Measurements from ENCODE around the gene ABRACL.
"Not testable (repeated sequence)": the region's sequence is repeated elsewhere in the genome, so short reads cannot be mapped to it uniquely, and the experiment has no call there.

ABRACL gene

DNA sequence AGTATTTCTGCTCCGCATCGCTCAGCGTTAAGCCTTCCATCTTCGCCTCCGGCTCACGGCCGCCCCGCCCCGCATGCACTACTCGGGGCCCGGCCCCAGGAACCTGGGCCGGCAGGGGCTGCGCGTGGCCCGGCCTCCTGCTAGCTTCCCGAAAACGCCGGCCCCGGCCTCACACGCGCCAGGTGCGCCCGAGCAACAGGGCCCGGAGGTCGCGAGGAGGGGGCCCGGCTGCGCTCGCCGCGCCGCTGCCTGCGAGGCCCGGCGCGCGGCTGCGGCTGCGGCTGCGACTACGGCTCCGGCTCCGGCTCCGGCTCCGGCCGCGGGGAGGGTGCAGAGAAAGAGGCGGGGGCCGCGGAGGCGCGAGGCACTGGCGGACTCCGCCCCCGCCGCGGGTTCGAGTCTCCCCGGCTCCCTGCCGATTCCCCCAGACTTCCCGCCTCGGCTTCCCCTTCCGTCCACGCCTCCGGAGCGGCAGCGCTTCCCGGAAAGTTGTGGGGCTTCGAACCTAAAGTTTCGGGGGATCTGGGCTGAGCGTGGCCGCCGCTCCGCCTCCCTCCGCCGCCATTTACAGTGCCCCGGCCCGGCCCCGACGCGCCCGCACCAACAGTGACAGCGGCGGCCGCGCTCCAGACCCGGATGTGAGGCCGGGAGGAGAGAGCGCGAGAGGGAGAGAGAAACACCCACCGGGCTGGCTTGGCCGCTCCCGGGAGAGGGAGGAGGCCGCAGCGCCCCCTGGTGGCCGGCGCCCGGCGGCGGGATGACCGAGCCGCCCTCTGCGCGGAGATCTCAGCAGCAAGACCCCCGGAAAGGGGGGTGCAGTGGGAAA, 40.7 kb upstream of the ABRACL start, which contains the start of gene REPS1:
Gene REPS1 (minus strand): TSS at position 611 of the 826 bp plus-strand sequence. CDS start 571 bp downstream, at position 40.
- TF ChIP-seq, protein P1, sequence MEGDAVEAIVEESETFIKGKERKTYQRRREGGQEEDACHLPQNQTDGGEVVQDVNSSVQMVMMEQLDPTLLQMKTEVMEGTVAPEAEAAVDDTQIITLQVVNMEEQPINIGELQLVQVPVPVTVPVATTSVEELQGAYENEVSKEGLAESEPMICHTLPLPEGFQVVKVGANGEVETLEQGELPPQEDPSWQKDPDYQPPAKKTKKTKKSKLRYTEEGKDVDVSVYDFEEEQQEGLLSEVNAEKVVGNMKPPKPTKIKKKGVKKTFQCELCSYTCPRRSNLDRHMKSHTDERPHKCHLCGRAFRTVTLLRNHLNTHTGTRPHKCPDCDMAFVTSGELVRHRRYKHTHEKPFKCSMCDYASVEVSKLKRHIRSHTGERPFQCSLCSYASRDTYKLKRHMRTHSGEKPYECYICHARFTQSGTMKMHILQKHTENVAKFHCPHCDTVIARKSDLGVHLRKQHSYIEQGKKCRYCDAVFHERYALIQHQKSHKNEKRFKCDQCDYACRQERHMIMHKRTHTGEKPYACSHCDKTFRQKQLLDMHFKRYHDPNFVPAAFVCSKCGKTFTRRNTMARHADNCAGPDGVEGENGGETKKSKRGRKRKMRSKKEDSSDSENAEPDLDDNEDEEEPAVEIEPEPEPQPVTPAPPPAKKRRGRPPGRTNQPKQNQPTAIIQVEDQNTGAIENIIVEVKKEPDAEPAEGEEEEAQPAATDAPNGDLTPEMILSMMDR (IDR thresholded peaks at IDR 0.05; ENCODE audit: extremely low read depth, missing control alignments), result peak; percentile 87
- DNase-seq (ENCODE audit: low spot score), result peak; percentile 97

DNA sequence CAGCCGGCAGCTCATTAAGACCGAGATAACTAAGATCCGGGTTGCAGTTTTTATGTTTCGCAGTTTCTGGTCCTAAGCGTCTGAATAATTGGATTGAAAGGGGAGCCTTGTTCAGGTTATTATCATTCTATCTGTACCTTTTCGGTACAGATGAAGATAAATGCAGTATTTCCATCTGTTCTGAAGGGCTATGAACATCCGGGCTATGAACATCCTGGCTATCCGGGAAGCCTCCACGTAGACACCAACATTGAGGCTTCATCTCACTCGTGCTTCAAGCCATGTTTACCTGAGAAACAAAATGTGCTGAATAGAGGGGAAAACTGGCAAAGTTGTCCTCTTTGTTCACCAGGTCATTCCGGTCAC, 40.1 kb upstream of the ABRACL start:
- TF ChIP-seq, protein P1 (IDR thresholded peaks at IDR 0.05; ENCODE audit: extremely low read depth, missing control alignments), result no peak

DNA sequence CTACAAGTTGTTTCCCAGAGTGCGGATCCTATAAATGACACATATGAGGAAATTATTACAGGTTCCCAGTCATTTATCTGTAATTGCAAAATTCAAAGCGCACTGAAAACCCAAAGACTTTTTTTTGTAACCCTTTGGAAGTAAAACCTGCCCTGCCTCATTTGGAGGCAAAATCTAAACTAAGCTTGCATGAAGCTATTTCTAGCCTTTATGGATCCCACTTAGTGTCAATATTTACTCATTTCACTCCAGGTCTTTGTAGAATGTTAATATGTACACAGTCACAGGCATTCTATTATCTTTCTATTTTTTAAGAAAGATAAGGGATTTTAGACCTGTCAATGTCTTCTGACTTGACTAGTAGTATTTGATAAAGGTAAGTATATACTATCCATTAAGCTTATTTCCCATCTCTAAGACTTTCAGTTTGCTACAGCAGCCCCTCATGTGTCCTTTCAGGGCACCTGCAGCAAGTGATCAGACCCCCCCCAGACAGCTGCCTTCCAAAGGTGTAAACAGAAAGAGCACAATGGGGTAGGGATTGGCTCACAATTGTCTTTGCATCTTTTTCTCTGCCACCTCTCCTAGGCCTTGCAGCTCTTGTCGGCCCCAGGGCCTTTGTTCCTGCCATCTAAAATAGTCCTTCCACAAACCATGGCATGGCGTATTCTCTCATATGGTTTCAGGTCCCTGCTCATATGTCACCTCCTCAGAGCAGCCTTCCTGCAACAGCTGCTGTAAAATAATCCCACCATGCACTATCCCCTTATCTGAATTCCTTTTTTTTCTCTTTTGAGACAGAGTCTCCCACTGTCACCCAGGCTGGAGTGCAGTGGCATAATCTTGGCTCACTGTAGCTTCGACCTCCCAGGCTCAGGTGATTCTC, 39.2 kb upstream of the ABRACL start:
- DNase-seq (ENCODE audit: low spot score), result no peak
- TF ChIP-seq, protein P1 (IDR thresholded peaks at IDR 0.05; ENCODE audit: extremely low read depth, missing control alignments), result no peak

More for the DNA sequence above, 40.1 kb upstream of the ABRACL start:
- no peak for DNase-seq (ENCODE audit: low spot score)

DNA sequence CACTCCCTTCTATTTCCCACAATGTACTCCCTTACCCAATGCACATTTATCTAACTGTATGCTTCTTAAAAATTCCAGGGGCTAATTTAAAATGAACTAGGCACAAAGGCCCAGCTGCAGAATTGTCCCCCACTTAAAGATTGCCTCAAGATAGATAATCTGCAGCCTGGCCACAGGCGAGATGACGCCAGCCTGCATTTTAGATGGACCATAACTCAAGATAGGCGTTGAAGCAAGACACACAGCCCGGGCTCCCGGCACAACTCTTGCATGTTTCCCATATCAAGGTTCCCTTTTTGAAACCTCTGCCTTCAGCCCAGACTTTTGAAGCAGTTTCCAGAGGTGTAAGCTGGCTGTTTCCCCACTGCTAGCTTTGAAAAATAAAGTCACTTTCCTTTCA, 37.3 kb upstream of the ABRACL start:
- TF ChIP-seq, protein P1 (IDR thresholded peaks at IDR 0.05; ENCODE audit: extremely low read depth, missing control alignments), result no peak
- no peak for DNase-seq (ENCODE audit: low spot score)

DNA sequence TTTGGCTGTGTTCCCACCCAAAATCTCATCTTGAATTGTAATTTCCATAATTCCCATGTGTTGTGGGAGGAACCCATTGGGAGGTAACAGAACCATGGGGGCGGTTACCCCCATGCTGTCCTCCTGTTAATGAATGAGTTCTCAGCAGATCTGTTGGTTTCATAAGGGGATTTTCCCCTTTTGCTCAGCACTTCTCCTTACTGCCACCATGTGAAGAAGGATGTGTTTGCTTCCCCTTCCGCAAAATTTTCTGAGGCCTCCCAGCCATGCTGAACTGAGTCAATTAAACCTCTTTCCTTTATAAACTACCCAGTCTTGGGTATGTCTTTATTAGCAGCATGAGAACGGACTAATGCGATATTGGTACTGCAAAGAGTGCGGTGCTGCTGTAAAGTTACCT, 35.6 kb upstream of the ABRACL start:
- DNase-seq (ENCODE audit: low spot score), result not testable (repeated sequence)

DNA sequence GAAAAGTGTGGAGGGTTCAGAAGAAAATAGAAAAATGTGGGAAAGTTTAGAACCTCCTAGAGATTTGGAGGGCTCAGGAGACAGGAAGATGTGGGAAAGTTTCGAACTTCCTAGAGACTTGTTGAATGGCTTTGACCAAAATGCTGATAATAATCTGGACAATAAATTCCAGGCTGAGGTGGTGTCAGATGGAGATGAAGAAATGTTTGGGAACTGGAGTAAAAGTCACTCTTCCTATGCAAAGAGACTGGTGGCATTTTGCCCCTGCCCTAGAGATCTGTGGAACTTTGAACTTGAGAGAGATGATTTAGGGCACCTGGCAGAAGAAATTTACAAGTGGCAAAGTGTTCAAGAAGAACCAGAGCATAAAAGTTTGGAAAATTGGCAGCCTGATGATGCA, 35.1 kb upstream of the ABRACL start:
- not testable (repeated sequence) for DNase-seq (ENCODE audit: low spot score)

DNA sequence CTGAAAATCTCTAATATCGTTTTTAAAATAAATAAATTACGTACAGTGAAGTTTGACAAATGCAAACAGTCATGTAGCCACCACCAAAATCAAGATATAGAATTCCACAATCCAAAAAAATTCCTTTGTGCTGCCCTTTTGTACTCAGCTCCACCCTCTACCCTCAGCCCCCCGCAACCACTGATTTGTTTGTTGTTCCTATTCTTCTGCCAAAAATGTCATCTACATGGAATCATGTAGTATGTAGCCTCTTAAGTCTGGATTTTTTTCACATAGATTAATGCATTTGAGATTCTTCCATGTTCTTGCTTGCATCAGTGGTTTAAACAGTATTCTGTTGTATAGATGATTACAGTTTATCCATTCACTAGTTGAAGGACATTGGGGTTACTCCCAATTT, 32.0 kb upstream of the ABRACL start:
- DNase-seq (ENCODE audit: low spot score), result no peak
- TF ChIP-seq, protein P1 (IDR thresholded peaks at IDR 0.05; ENCODE audit: extremely low read depth, missing control alignments), result no peak

DNA sequence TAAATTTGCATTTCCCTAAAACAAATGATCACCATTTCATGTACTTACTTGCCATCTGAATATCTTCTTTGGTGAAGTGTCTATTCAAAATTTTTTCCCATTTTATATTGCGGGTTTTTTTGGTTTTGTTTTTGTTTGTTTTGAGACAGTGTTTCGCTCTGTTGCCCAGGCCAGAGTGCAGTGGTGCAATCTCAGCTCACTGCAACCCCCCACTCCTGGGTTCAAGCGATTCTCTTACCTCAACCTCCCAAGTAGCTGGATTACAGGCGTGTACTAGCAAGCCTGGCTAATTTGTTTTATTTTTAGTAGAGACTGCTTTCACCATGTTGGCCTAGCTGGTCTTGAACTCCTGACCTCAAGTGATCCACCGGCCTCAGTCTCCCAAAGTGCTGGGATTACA, 31.4 kb upstream of the ABRACL start:
- TF ChIP-seq, protein P1 (IDR thresholded peaks at IDR 0.05; ENCODE audit: extremely low read depth, missing control alignments), result no peak
- no peak for DNase-seq (ENCODE audit: low spot score)

Measured in GM20000 (cell line).